ENCODE data around the gene LRGUK. TPM values are rescaled to one million over a fixed set of nuclear protein-coding genes. Genes with fewer than 3 reads are reported as not detected.

The LRGUK gene
- total and polyA plus RNA-seq, 2 experiments from 2014 or later: 2.4 to 7.1 TPM

DNA sequence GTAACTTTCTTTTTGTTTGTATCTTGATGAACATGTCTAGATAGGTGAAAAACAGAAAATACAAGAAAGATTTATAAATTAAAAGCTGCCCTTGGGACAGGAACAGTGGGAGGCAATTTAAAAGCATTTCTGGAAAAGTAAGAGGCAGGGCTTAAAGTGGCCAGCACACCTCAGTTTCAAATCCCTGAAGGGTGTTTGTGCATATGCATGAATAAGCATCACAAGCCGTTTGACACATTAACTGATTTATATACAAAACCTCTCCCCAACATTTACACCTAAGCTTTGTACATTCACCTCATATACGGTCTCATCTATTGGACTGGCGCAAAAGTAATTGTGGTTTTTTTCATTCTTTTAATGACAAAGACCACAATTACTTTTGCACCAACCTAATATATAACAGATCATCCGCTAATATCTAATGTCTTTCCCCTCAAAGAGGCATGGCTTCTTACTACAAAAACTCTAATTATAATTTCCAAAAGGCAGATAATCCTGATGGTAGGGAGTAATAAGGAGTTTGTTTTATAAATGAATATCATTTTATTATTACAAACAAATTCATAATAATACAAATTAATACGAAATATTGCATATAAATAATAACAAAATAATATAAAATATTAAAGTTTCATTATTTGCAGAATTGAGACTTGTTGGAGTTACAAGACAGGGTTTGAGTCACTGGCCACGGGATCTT is 48.3 kb downstream of the LRGUK start:
- H3K4me2 ChIP-seq: no peak overlapping the region
- H3K27me3 ChIP-seq (ENCODE audit: insufficient read depth): no peaks in the 10 kb centered on the region
- Mint-ChIP-seq H3K27ac (no peak overlapping the region), H3K9me3 (no peaks in the 10 kb centered on the region), H3K4me1 (peaks cover 8% of the 10 kb centered on the region), H3K36me3 (ENCODE audit: low read depth) (no peaks in the 10 kb centered on the region), H3K27me3 (ENCODE audit: insufficient read depth, low read depth, poor library complexity) (peaks cover 2% of the 10 kb centered on the region), H3K4me3 (no peak overlapping the region)
- H2AFZ ChIP-seq: no peak overlapping the region
- no peaks in the 10 kb centered on the region for H3K4me1 ChIP-seq (ENCODE audit: insufficient read depth)
- no peak overlapping the region for H3K4me3 ChIP-seq
- no peak for ATAC-seq
- no peak for DNase-seq (ENCODE audit: low spot score)
- H3K27ac ChIP-seq (ENCODE audit: low read depth): no peak overlapping the region
- H3F3A ChIP-seq (replicated peaks; ENCODE audit: low read depth): no peaks in the 10 kb centered on the region
- no peaks in the 10 kb centered on the region for H3K79me2 ChIP-seq (replicated peaks; ENCODE audit: insufficient read depth)
- H4K20me1 ChIP-seq (replicated peaks; ENCODE audit: insufficient read depth): no peaks in the 10 kb centered on the region
- TF ChIP-seq, protein P1, sequence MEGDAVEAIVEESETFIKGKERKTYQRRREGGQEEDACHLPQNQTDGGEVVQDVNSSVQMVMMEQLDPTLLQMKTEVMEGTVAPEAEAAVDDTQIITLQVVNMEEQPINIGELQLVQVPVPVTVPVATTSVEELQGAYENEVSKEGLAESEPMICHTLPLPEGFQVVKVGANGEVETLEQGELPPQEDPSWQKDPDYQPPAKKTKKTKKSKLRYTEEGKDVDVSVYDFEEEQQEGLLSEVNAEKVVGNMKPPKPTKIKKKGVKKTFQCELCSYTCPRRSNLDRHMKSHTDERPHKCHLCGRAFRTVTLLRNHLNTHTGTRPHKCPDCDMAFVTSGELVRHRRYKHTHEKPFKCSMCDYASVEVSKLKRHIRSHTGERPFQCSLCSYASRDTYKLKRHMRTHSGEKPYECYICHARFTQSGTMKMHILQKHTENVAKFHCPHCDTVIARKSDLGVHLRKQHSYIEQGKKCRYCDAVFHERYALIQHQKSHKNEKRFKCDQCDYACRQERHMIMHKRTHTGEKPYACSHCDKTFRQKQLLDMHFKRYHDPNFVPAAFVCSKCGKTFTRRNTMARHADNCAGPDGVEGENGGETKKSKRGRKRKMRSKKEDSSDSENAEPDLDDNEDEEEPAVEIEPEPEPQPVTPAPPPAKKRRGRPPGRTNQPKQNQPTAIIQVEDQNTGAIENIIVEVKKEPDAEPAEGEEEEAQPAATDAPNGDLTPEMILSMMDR (conservative IDR thresholded peaks at IDR 0.05; ENCODE audit: low read depth in 2 of 2): no peak
- no peak for TF ChIP-seq EZH2phosphoT487 (IDR thresholded peaks at IDR 0.05; ENCODE audit: unreplicated experiment)
- no peak for TF ChIP-seq NANOG (IDR thresholded peaks at IDR 0.05; ENCODE audit: borderline replicate concordance)
- TF ChIP-seq STAT1 (IDR thresholded peaks at IDR 0.05; ENCODE audit: unreplicated experiment): no peak
- TF ChIP-seq ZNF331 (CRISPR knock-in tag; IDR thresholded peaks at IDR 0.05; ENCODE audit: low read depth): no peak
- no peak for TF ChIP-seq ZNF114 (CRISPR knock-in tag; IDR thresholded peaks at IDR 0.05)
- TF ChIP-seq, protein P2, sequence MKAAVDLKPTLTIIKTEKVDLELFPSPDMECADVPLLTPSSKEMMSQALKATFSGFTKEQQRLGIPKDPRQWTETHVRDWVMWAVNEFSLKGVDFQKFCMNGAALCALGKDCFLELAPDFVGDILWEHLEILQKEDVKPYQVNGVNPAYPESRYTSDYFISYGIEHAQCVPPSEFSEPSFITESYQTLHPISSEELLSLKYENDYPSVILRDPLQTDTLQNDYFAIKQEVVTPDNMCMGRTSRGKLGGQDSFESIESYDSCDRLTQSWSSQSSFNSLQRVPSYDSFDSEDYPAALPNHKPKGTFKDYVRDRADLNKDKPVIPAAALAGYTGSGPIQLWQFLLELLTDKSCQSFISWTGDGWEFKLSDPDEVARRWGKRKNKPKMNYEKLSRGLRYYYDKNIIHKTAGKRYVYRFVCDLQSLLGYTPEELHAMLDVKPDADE (IDR thresholded peaks at IDR 0.05): no peak
- TF ChIP-seq JUNB (IDR thresholded peaks at IDR 0.05; ENCODE audit: unreplicated experiment): no peak
- TF ChIP-seq POLR2AphosphoS5 (IDR thresholded peaks at IDR 0.05; ENCODE audit: low read depth): no peak
- no peak for TF ChIP-seq EZH2 (IDR thresholded peaks at IDR 0.05; ENCODE audit: low read depth, unreplicated experiment)
- TF ChIP-seq, protein P3, sequence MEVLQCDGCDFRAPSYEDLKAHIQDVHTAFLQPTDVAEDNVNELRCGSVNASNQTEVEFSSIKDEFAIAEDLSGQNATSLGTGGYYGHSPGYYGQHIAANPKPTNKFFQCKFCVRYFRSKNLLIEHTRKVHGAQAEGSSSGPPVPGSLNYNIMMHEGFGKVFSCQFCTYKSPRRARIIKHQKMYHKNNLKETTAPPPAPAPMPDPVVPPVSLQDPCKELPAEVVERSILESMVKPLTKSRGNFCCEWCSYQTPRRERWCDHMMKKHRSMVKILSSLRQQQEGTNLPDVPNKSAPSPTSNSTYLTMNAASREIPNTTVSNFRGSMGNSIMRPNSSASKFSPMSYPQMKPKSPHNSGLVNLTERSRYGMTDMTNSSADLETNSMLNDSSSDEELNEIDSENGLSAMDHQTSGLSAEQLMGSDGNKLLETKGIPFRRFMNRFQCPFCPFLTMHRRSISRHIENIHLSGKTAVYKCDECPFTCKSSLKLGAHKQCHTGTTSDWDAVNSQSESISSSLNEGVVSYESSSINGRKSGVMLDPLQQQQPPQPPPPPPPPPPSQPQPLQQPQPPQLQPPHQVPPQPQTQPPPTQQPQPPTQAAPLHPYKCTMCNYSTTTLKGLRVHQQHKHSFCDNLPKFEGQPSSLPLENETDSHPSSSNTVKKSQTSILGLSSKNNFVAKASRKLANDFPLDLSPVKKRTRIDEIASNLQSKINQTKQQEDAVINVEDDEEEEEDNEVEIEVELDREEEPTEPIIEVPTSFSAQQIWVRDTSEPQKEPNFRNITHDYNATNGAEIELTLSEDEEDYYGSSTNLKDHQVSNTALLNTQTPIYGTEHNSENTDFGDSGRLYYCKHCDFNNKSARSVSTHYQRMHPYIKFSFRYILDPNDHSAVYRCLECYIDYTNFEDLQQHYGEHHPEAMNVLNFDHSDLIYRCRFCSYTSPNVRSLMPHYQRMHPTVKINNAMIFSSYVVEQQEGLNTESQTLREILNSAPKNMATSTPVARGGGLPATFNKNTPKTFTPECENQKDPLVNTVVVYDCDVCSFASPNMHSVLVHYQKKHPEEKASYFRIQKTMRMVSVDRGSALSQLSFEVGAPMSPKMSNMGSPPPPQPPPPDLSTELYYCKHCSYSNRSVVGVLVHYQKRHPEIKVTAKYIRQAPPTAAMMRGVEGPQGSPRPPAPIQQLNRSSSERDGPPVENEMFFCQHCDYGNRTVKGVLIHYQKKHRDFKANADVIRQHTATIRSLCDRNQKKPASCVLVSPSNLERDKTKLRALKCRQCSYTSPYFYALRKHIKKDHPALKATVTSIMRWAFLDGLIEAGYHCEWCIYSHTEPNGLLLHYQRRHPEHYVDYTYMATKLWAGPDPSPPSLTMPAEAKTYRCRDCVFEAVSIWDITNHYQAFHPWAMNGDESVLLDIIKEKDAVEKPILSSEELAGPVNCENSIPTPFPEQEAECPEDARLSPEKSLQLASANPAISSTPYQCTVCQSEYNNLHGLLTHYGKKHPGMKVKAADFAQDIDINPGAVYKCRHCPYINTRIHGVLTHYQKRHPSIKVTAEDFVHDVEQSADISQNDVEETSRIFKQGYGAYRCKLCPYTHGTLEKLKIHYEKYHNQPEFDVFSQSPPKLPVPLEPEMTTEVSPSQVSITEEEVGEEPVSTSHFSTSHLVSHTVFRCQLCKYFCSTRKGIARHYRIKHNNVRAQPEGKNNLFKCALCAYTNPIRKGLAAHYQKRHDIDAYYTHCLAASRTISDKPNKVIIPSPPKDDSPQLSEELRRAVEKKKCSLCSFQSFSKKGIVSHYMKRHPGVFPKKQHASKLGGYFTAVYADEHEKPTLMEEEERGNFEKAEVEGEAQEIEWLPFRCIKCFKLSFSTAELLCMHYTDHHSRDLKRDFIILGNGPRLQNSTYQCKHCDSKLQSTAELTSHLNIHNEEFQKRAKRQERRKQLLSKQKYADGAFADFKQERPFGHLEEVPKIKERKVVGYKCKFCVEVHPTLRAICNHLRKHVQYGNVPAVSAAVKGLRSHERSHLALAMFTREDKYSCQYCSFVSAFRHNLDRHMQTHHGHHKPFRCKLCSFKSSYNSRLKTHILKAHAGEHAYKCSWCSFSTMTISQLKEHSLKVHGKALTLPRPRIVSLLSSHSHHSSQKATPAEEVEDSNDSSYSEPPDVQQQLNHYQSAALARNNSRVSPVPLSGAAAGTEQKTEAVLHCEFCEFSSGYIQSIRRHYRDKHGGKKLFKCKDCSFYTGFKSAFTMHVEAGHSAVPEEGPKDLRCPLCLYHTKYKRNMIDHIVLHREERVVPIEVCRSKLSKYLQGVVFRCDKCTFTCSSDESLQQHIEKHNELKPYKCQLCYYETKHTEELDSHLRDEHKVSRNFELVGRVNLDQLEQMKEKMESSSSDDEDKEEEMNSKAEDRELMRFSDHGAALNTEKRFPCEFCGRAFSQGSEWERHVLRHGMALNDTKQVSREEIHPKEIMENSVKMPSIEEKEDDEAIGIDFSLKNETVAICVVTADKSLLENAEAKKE (CRISPR knock-in tag; IDR thresholded peaks at IDR 0.05): no peak
- no peak for TF ChIP-seq CREB1 (CRISPR knock-in tag; IDR thresholded peaks at IDR 0.05; ENCODE audit: low read depth)
- TF ChIP-seq, protein P4, sequence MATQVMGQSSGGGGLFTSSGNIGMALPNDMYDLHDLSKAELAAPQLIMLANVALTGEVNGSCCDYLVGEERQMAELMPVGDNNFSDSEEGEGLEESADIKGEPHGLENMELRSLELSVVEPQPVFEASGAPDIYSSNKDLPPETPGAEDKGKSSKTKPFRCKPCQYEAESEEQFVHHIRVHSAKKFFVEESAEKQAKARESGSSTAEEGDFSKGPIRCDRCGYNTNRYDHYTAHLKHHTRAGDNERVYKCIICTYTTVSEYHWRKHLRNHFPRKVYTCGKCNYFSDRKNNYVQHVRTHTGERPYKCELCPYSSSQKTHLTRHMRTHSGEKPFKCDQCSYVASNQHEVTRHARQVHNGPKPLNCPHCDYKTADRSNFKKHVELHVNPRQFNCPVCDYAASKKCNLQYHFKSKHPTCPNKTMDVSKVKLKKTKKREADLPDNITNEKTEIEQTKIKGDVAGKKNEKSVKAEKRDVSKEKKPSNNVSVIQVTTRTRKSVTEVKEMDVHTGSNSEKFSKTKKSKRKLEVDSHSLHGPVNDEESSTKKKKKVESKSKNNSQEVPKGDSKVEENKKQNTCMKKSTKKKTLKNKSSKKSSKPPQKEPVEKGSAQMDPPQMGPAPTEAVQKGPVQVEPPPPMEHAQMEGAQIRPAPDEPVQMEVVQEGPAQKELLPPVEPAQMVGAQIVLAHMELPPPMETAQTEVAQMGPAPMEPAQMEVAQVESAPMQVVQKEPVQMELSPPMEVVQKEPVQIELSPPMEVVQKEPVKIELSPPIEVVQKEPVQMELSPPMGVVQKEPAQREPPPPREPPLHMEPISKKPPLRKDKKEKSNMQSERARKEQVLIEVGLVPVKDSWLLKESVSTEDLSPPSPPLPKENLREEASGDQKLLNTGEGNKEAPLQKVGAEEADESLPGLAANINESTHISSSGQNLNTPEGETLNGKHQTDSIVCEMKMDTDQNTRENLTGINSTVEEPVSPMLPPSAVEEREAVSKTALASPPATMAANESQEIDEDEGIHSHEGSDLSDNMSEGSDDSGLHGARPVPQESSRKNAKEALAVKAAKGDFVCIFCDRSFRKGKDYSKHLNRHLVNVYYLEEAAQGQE (IDR thresholded peaks at IDR 0.05; ENCODE audit: unreplicated experiment): no peak
- H3K36me3 ChIP-seq (ENCODE audit: insufficient read depth): no peaks in the 10 kb centered on the region
- no peaks in the 10 kb centered on the region for H3K9me2 ChIP-seq (ENCODE audit: insufficient read depth)
